ENCODE measurements around the gene AP5S1.

DNA sequence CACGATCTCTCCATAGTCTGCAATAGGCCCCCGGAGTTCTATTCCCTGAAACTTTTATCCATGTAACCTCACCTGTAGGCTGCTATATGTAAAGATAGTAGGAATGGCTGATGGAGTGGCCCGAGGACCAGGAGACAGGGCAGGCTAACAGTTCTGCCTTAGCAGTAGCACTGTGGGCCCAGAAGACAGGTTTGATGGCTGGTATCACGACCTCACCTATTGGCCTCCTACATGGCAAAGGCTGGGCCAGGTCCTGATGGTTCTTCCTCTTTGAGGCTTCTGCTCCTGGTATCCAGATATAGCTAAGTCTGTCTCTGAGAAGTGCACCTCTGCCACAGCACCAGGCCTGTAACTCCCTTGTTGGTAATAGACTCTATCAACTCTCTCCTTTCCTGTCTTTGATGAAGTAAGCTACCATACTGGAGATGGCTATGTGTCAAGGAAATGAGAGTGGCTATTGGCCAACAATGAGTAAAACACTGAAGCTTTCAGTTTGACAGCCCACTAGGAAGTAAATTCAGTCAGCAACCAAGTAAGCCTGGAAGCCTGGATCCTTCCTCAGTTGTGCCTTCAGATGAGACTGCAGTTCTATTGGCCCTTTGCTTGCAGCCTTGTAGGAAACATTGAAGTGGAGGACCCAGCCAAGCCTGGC lies 44.8 kb upstream of the AP5S1 start:
- TF ChIP-seq, protein P1, sequence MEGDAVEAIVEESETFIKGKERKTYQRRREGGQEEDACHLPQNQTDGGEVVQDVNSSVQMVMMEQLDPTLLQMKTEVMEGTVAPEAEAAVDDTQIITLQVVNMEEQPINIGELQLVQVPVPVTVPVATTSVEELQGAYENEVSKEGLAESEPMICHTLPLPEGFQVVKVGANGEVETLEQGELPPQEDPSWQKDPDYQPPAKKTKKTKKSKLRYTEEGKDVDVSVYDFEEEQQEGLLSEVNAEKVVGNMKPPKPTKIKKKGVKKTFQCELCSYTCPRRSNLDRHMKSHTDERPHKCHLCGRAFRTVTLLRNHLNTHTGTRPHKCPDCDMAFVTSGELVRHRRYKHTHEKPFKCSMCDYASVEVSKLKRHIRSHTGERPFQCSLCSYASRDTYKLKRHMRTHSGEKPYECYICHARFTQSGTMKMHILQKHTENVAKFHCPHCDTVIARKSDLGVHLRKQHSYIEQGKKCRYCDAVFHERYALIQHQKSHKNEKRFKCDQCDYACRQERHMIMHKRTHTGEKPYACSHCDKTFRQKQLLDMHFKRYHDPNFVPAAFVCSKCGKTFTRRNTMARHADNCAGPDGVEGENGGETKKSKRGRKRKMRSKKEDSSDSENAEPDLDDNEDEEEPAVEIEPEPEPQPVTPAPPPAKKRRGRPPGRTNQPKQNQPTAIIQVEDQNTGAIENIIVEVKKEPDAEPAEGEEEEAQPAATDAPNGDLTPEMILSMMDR (IDR thresholded peaks at IDR 0.05), result no peak
- TF ChIP-seq, protein P2, sequence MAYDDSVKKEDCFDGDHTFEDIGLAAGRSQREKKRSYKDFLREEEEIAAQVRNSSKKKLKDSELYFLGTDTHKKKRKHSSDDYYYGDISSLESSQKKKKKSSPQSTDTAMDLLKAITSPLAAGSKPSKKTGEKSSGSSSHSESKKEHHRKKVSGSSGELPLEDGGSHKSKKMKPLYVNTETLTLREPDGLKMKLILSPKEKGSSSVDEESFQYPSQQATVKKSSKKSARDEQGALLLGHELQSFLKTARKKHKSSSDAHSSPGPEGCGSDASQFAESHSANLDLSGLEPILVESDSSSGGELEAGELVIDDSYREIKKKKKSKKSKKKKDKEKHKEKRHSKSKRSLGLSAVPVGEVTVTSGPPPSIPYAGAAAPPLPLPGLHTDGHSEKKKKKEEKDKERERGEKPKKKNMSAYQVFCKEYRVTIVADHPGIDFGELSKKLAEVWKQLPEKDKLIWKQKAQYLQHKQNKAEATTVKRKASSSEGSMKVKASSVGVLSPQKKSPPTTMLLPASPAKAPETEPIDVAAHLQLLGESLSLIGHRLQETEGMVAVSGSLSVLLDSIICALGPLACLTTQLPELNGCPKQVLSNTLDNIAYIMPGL (CRISPR knock-in tag; IDR thresholded peaks at IDR 0.05), result no peak
- TF ChIP-seq, protein P3, sequence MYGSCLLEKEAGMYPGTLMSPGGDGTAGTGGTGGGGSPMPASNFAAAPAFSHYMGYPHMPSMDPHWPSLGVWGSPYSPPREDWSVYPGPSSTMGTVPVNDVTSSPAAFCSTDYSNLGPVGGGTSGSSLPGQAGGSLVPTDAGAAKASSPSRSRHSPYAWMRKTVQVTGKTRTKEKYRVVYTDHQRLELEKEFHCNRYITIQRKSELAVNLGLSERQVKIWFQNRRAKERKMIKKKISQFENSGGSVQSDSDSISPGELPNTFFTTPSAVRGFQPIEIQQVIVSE (CRISPR knock-in tag; IDR thresholded peaks at IDR 0.05; ENCODE audit: borderline replicate concordance), result no peak
- TF ChIP-seq E2F5 (CRISPR knock-in tag; IDR thresholded peaks at IDR 0.05) (no peak), ZNF532 (CRISPR knock-in tag; IDR thresholded peaks at IDR 0.05; ENCODE audit: borderline replicate concordance) (no peak), KAT7 (CRISPR knock-in tag; IDR thresholded peaks at IDR 0.05; ENCODE audit: borderline replicate concordance) (no peak), TEAD1 (CRISPR knock-in tag; IDR thresholded peaks at IDR 0.05) (no peak), ZNF317 (CRISPR knock-in tag; IDR thresholded peaks at IDR 0.05; ENCODE audit: borderline replicate concordance, low read depth) (no peak)
- TF ChIP-seq, protein P4, sequence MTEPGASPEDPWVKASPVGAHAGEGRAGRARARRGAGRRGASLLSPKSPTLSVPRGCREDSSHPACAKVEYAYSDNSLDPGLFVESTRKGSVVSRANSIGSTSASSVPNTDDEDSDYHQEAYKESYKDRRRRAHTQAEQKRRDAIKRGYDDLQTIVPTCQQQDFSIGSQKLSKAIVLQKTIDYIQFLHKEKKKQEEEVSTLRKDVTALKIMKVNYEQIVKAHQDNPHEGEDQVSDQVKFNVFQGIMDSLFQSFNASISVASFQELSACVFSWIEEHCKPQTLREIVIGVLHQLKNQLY (CRISPR knock-in tag; IDR thresholded peaks at IDR 0.05), result no peak

Data from WTC11 (cell line).